ENCODE results near the gene CEPT1.

- TF ChIP-seq CTCF (IDR thresholded peaks at IDR 0.05) (no peak), POLR2A (IDR thresholded peaks at IDR 0.05) (no peak)
Observed at GRCh38 chr1:111182052-111182451, 42.0 kb downstream of the CEPT1 start.
